ENCODE measurements around the gene PRRX2.

DNA sequence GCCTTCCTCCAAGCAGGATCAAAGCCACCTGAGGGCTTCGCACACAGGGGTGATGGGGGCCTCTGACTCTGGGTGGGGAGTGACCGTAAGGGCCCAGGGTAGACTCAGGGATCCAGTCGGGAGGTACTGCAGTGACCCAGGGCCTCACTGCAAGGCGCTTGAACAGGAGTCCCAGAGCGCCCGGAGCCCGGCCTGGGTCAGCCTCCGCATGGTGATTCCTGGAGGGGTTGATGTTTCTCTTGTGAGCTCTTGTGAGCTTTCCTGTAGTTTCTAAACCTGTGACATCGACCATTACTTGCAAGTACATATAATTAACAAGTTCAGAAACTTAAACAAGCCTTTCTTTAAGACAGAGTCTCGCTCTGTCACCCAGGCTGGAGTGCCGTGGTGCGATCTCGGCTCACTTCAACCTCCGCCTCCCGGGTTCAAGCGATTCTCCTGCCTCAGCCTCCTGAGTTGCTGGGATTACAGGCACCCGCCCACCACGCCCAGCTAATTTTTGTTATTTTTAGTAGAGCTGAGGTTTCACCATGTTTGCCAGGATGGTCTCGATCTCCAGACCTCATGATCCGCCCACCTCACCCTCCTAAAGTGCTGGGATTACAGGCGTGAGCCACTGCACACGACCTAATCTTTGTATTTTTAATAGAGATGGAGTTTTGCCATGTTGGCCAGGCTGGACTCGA, 67.6 kb downstream of the PRRX2 start:
- TF ChIP-seq, protein P1, sequence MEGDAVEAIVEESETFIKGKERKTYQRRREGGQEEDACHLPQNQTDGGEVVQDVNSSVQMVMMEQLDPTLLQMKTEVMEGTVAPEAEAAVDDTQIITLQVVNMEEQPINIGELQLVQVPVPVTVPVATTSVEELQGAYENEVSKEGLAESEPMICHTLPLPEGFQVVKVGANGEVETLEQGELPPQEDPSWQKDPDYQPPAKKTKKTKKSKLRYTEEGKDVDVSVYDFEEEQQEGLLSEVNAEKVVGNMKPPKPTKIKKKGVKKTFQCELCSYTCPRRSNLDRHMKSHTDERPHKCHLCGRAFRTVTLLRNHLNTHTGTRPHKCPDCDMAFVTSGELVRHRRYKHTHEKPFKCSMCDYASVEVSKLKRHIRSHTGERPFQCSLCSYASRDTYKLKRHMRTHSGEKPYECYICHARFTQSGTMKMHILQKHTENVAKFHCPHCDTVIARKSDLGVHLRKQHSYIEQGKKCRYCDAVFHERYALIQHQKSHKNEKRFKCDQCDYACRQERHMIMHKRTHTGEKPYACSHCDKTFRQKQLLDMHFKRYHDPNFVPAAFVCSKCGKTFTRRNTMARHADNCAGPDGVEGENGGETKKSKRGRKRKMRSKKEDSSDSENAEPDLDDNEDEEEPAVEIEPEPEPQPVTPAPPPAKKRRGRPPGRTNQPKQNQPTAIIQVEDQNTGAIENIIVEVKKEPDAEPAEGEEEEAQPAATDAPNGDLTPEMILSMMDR (conservative IDR thresholded peaks at IDR 0.05): no peak
- no peak for TF ChIP-seq ZFX (IDR thresholded peaks at IDR 0.05)
